ENCODE measurements around the gene OCA2.

- TF ChIP-seq EZH2 (conservative IDR thresholded peaks at IDR 0.05; ENCODE audit: low read depth, low read length) (no peak), TAF1 (CRISPR knock-in tag; IDR thresholded peaks at IDR 0.05) (no peak), CTCF (CRISPR knock-in tag; IDR thresholded peaks at IDR 0.05) (no peak), RELA (CRISPR knock-in tag; IDR thresholded peaks at IDR 0.05) (no peak), POLR2G (IDR thresholded peaks at IDR 0.05; ENCODE audit: low read depth, low read length) (no peak), GABPB1 (CRISPR knock-in tag; IDR thresholded peaks at IDR 0.05) (no peak), TARDBP (CRISPR knock-in tag; IDR thresholded peaks at IDR 0.05) (no peak), ZSCAN21 (CRISPR knock-in tag; IDR thresholded peaks at IDR 0.05; ENCODE audit: borderline replicate concordance) (no peak)
- TF ChIP-seq, protein P1, sequence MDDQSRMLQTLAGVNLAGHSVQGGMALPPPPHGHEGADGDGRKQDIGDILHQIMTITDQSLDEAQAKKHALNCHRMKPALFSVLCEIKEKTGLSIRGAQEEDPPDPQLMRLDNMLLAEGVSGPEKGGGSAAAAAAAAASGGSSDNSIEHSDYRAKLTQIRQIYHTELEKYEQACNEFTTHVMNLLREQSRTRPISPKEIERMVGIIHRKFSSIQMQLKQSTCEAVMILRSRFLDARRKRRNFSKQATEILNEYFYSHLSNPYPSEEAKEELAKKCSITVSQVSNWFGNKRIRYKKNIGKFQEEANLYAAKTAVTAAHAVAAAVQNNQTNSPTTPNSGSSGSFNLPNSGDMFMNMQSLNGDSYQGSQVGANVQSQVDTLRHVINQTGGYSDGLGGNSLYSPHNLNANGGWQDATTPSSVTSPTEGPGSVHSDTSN (CRISPR knock-in tag; IDR thresholded peaks at IDR 0.05; ENCODE audit: borderline replicate concordance): no peak
Measured at GRCh38 chr15:27770086-27770607, 329.0 kb downstream of the OCA2 start.

Measured in HepG2 (cell line).